ENCODE results near the gene SLC6A18.

DNA sequence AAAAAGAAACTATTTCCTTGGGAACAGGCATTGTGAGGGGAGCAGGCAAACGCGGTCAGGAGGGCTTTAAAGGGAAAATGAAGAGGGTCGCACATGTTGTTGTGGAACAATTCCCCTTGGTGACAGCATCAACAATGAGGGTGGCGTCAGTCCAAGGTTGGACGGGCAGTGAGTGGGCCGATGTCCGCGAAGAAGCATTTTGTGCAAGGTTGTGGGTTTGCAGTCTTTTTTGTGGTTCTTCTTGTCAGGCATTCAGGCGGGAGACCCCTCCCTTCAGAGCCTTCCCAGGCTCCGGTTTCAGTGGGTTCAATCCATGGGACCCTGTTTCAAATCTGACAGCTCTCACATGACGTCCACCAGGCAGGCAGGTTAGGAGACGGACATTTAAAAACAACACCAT, 34.9 kb upstream of the SLC6A18 start:
- TF ChIP-seq, protein P1, sequence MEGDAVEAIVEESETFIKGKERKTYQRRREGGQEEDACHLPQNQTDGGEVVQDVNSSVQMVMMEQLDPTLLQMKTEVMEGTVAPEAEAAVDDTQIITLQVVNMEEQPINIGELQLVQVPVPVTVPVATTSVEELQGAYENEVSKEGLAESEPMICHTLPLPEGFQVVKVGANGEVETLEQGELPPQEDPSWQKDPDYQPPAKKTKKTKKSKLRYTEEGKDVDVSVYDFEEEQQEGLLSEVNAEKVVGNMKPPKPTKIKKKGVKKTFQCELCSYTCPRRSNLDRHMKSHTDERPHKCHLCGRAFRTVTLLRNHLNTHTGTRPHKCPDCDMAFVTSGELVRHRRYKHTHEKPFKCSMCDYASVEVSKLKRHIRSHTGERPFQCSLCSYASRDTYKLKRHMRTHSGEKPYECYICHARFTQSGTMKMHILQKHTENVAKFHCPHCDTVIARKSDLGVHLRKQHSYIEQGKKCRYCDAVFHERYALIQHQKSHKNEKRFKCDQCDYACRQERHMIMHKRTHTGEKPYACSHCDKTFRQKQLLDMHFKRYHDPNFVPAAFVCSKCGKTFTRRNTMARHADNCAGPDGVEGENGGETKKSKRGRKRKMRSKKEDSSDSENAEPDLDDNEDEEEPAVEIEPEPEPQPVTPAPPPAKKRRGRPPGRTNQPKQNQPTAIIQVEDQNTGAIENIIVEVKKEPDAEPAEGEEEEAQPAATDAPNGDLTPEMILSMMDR (IDR thresholded peaks at IDR 0.05; ENCODE audit: low read depth, low read length) = no peak
- no peak for TF ChIP-seq EZH2phosphoT487 (IDR thresholded peaks at IDR 0.05; ENCODE audit: low read depth)

Data from OCI-LY3 (cell line).